GM06990 (cell line): Measurements from ENCODE around the gene IFT80.

Source experiments
- DNase-seq: peaks from one replicate; pipeline ENCODE4 v3.0.0-alpha.2; 2011; ENCODE audit not compliant: insufficient read length; ENCODE audit errors: extremely low read depth
- H3K27me3 ChIP-seq: replicated peaks from 2 replicates; pipeline ENCODE4 v1.6.0; 2011; ENCODE audit warnings: low read length; ENCODE audit not compliant: control insufficient read depth, insufficient read depth
- H3K36me3 ChIP-seq: 2 replicates; pipeline ENCODE4 v1.5.1; 2011; ENCODE audit warnings: low read length; ENCODE audit not compliant: control insufficient read depth, insufficient read depth
- H3K4me3 ChIP-seq: replicated peaks from 2 replicates; pipeline ENCODE4 v1.5.1; 2011; ENCODE audit warnings: low read depth, mild to moderate bottlenecking, control low read depth, low read length
- CTCF ChIP-seq: IDR thresholded peaks from 2 replicates; pipeline ENCODE4 v1.5.1; 2011; ENCODE audit warnings: low read length, control low read depth, mild to moderate bottlenecking, inconsistent platforms; ENCODE audit not compliant: insufficient read depth, poor library complexity, severe bottlenecking

IFT80 gene

GRCh38 chr3:160440687-160441086, 41.7 kb upstream of the IFT80 start:
- no peak for TF ChIP-seq CTCF
- H3K27me3 ChIP-seq: no peaks in the 10 kb centered on the region
- peaks cover 2% of the 10 kb centered on the region for H3K36me3 ChIP-seq
- H3K4me3 ChIP-seq: no peak overlapping the region
- no peak for DNase-seq

- no peaks in the 10 kb centered on the region for H3K27me3 ChIP-seq
- no peak for DNase-seq
- no peak overlapping the region for H3K4me3 ChIP-seq
- H3K36me3 ChIP-seq: peaks cover 5% of the 10 kb centered on the region
- no peak for TF ChIP-seq CTCF
Measured at GRCh38 chr3:160437083-160437455, 38.0 kb upstream of the IFT80 start.

DNA sequence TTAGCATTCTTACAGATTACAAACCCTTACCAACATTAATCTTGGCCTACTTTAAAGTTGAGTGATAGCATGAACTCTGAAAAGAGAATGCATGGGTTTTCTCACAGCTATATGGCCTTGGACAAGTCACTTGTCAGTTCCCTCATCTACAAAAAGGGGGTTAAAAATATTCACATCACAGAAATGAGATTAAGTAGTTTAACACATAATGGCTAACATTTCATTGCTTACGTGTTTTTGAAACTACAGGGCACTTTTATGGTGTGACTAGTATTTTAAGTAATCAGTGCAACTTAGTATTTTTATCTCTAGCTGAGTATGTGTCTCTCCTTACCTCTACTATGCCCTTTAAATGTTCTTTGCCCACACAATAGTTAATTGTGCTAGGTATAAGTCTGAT, 36.7 kb upstream of the IFT80 start:
- no peak for DNase-seq
- TF ChIP-seq CTCF: no peak
- Histone ChIP-seq H3K27me3 (no peaks in the 10 kb centered on the region), H3K36me3 (peaks cover 5% of the 10 kb centered on the region), H3K4me3 (no peak overlapping the region)

GRCh38 chr3:160435095-160435494, 36.1 kb upstream of the IFT80 start:
- H3K4me3 ChIP-seq: no peak overlapping the region
- H3K36me3 ChIP-seq: peaks cover 5% of the 10 kb centered on the region
- DNase-seq: no peak
- TF ChIP-seq CTCF: no peak
- no peaks in the 10 kb centered on the region for H3K27me3 ChIP-seq

GRCh38 chr3:160434071-160434470, 35.0 kb upstream of the IFT80 start:
- Histone ChIP-seq H3K4me3 (no peak overlapping the region), H3K27me3 (no peaks in the 10 kb centered on the region), H3K36me3 (peaks cover 7% of the 10 kb centered on the region)
- no peak for DNase-seq
- TF ChIP-seq CTCF: no peak

DNA sequence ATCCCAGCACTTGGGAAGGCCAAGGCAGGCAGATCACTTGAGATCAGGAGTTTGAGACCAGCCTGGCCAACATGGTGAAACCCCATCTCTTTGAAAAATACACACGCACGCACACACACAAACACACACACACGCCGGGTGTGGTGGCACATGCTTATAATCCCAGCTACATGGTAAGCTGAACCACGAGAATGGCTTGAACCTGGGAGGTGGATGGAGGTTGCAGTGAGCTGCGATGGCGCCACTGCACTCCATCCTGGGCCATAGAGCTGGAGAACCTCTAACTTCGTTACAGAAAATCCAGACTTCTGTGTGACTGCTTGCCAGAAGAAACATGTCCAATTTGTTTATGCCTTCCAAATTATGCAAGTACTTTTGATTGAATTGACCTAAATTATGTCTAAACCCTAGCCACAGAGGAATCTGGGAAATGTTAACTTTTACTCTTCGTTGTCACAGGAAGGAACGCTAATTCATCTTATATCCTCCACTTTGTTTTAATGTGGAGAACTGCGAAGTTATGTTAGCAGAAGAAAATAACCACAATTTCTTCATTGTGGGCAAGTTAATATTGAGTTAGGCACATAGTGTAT, 28.9 kb upstream of the IFT80 start:
- no peak for DNase-seq
- Histone ChIP-seq H3K4me3 (no peak overlapping the region), H3K36me3 (peaks cover 13% of the 10 kb centered on the region), H3K27me3 (no peaks in the 10 kb centered on the region)
- no peak for TF ChIP-seq CTCF
